GM10847 (cell line): ENCODE results near the gene RAB11FIP5.

Source experiments
- POLR2A ChIP-seq: IDR thresholded peaks from 2 replicates; pipeline ENCODE4 v1.6.1; 2011; ENCODE audit not compliant: insufficient read length; ENCODE audit errors: extremely low read depth

The RAB11FIP5 gene

GRCh38 chr2:73112026-73112912 lies 479 bp downstream of the RAB11FIP5 start:
- no peak for TF ChIP-seq POLR2A

GRCh38 chr2:73111073-73112025 lies 1.4 kb downstream of the RAB11FIP5 start:
- TF ChIP-seq POLR2A = no peak

GRCh38 chr2:73110168-73111072 lies 2.3 kb downstream of the RAB11FIP5 start:
- TF ChIP-seq POLR2A = no peak

- TF ChIP-seq POLR2A = no peak
Measured at GRCh38 chr2:73109431-73110167, 3.1 kb downstream of the RAB11FIP5 start.

- TF ChIP-seq POLR2A = no peak
Measured at GRCh38 chr2:73107211-73107926, 5.4 kb downstream of the RAB11FIP5 start.

GRCh38 chr2:73106791-73107190 lies 6.0 kb downstream of the RAB11FIP5 start:
- no peak for TF ChIP-seq POLR2A

GRCh38 chr2:73105511-73105971 lies 7.2 kb downstream of the RAB11FIP5 start:
- TF ChIP-seq POLR2A = no peak

GRCh38 chr2:73104933-73105332 lies 7.8 kb downstream of the RAB11FIP5 start:
- TF ChIP-seq POLR2A = no peak

- TF ChIP-seq POLR2A = no peak
Measured at GRCh38 chr2:73103018-73103542, 9.7 kb downstream of the RAB11FIP5 start.

GRCh38 chr2:73101626-73102256 lies 11.0 kb downstream of the RAB11FIP5 start:
- TF ChIP-seq POLR2A = no peak

GRCh38 chr2:73100956-73101355 lies 11.8 kb downstream of the RAB11FIP5 start:
- TF ChIP-seq POLR2A = no peak

GRCh38 chr2:73099486-73099885 lies 13.3 kb downstream of the RAB11FIP5 start:
- TF ChIP-seq POLR2A = no peak

- TF ChIP-seq POLR2A = no peak
Measured at GRCh38 chr2:73095910-73096309, 16.8 kb downstream of the RAB11FIP5 start.
